Upper lobe of left lung (tissue), 4 donors: ENCODE results near the gene NOS1AP.

Experiments used
- EP300 ChIP-seq, 4 donors: sonication (generic); formaldehyde crosslinking; IDR thresholded peaks; one replicate each; pipeline ENCODE4 v1.5.1; 2017; ENCODE audit warnings: antibody characterized with exemption in 4 of 4, control low read depth in 2 of 4
- POLR2A ChIP-seq, 4 donors: fragments of 450-650 bp; IDR thresholded peaks; one replicate each; pipeline ENCODE4 v1.5.1; 2016 to 2017; ENCODE audit warnings: antibody characterized with exemption in 4 of 4, mild to moderate bottlenecking in 2 of 4
- TF ChIP-seq, protein P1 (sequence below), 6 experiments: fragments of 450-650 bp in 4 of 6; fragments of 200-600 bp in 2 of 6; sonication (generic) in 2 of 6; IDR thresholded peaks; one replicate each; pipeline ENCODE4 v1.5.1; 2016 to 2019; ENCODE audit warnings: antibody characterized with exemption in 6 of 6

DNA sequence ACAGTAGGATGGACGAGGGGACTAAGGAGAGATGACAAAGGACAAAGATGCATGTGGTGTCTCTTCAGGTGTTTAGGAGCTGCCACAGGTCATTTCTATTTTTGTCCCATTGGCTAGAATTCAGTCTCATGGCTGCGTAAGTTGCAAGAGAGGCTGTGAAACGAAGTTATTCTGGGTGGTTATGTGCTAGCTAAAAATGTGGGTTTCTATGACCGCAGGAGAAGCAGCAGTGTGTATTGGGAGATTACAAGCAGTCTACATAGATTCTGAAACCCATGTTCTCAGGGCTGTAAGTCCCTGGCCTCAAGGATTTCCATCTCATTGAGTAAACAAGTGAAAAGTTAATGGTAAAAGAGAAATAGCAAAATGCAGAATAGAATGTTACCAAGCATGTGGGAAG is 196.5 kb downstream of the NOS1AP start:
- TF ChIP-seq POLR2A (IDR thresholded peaks at IDR 0.05), result no peak
- TF ChIP-seq, protein P1, sequence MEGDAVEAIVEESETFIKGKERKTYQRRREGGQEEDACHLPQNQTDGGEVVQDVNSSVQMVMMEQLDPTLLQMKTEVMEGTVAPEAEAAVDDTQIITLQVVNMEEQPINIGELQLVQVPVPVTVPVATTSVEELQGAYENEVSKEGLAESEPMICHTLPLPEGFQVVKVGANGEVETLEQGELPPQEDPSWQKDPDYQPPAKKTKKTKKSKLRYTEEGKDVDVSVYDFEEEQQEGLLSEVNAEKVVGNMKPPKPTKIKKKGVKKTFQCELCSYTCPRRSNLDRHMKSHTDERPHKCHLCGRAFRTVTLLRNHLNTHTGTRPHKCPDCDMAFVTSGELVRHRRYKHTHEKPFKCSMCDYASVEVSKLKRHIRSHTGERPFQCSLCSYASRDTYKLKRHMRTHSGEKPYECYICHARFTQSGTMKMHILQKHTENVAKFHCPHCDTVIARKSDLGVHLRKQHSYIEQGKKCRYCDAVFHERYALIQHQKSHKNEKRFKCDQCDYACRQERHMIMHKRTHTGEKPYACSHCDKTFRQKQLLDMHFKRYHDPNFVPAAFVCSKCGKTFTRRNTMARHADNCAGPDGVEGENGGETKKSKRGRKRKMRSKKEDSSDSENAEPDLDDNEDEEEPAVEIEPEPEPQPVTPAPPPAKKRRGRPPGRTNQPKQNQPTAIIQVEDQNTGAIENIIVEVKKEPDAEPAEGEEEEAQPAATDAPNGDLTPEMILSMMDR (IDR thresholded peaks at IDR 0.05), result no peak
- TF ChIP-seq EP300 (IDR thresholded peaks at IDR 0.05), result no peak
